Cardiac fibroblast (primary cell): ENCODE data around the gene TTC39B.

Experiments used
- DNase-seq, 2 donors: peaks; one replicate each; pipeline versions ENCODE4 v3.0.0 to v3.0.0-alpha.2; 2010; ENCODE audit warnings: low read depth in 2 of 2
- H3K4me3 ChIP-seq, 2 donors: replicated peaks in 1 of 2; 1 replicate in 1 of 2; 2 replicates in 1 of 2; pipeline ENCODE4 v1.5.1; 2011; ENCODE audit warnings: low read depth in 2 of 2, low read length in 2 of 2, mild to moderate bottlenecking in 2 of 2, moderate library complexity in 1 of 2
- TF ChIP-seq, protein P1 (sequence below): IDR thresholded peaks from one replicate; pipeline ENCODE4 v1.5.1; 2011; ENCODE audit warnings: low read depth, mild to moderate bottlenecking, low read length, inconsistent platforms

Gene TTC39B

DNA sequence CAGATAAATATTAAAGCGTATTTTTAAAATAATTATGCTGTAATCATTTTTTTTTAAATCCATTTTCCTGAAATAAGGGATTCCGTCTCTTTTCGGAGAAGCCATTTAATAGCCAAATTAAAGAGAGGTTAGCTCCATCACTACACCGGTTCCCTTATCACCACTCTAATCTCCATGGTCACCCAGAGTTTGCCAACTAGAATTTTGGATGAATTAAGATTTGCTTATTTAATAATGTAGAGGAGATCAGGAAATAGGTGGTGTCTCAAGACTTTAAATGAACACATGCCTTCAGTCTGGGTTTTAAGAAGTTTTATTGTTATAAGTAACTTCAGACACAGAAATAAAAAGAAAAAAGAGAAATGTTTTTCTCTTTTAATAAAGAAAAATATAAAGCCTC, 151.7 kb downstream of the TTC39B start:
- TF ChIP-seq, protein P1, sequence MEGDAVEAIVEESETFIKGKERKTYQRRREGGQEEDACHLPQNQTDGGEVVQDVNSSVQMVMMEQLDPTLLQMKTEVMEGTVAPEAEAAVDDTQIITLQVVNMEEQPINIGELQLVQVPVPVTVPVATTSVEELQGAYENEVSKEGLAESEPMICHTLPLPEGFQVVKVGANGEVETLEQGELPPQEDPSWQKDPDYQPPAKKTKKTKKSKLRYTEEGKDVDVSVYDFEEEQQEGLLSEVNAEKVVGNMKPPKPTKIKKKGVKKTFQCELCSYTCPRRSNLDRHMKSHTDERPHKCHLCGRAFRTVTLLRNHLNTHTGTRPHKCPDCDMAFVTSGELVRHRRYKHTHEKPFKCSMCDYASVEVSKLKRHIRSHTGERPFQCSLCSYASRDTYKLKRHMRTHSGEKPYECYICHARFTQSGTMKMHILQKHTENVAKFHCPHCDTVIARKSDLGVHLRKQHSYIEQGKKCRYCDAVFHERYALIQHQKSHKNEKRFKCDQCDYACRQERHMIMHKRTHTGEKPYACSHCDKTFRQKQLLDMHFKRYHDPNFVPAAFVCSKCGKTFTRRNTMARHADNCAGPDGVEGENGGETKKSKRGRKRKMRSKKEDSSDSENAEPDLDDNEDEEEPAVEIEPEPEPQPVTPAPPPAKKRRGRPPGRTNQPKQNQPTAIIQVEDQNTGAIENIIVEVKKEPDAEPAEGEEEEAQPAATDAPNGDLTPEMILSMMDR, result no peak
- no peak for DNase-seq

DNA sequence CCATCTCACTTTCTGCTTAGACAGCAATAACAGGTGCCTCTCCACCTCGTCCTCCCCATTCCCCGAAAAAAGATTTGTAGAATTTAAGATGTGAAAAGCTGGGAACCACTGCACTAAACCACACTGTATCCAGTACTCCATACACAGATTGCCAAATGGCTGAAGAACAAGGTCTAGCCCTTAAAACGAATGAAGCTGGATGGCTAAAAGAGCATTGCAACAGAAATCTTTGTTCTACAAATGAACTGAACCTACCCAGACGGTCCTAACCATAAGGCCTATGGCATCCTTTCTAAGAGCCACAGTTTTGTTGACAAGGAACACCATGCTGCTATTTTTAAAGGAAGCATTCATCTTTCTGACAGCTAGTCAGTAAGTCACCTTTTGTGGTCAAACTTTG, 152.3 kb downstream of the TTC39B start:
- DNase-seq, result no peak
- no peak overlapping the region for H3K4me3 ChIP-seq
- TF ChIP-seq, protein P1, result no peak

More for the DNA sequence above, 151.7 kb downstream of the TTC39B start:
- no peak overlapping the region for H3K4me3 ChIP-seq

DNA sequence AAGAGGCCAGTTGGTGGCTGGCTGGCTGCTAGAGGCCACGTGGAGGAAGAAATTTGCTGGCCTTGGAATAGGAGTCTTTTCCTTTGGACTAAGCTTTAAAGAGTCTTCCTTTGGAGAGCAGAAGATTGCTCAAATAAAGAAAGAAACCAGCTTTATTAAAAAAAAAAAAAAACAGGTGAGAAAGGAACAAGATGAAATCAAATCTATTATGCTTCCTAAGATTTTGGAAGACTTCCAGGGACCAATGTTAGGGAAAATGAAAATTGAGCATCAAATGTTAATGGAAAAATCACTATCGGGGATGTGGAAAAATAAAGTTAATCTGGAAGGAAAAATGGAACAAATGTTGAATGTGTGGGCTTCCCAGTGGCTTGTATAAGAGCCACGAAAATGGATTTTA, 153.1 kb downstream of the TTC39B start:
- H3K4me3 ChIP-seq, result no peak overlapping the region
- TF ChIP-seq, protein P1, result no peak
- no peak for DNase-seq

DNA sequence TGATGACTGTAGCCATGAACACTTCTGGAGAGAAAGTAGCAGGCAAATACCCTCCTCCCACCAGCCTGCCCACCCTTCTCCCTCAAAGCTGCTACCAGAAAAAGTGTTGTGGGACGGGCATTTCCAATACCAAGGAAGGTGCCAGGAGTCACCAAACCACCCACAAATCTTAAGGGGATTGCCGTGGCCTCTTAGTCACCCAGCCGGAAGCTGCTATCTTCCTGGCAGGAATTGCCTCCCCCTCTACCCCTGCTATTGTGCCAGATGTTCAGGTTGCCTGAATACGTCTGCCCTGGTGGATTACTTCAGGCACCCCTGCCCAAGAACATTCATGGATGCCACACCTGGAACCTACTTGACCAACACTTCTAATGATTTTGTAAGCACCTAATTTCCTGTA, 156.1 kb downstream of the TTC39B start:
- no peak overlapping the region for H3K4me3 ChIP-seq
- DNase-seq, result peak in 1 of 2 donors; percentile 31
- TF ChIP-seq, protein P1, result no peak

DNA sequence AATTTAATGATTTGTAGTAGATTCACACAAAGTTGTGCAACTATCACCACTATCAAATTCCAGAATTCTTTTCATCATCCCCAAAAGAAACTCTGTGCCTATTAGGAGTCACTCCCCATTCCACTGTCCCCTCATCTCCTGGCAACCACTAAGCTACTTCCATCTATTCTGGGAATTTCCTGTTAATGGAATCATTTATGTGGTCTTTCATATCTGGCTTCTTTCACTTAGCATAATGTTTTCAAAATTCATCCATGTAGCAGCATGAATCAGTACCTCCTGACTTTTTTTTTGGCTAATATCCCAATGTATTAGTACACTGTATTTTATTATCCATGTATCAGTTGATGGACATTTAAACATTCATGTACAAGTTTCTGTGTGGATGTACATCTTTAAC, 157.6 kb downstream of the TTC39B start:
- no peak overlapping the region for H3K4me3 ChIP-seq
- TF ChIP-seq, protein P1, result no peak
- DNase-seq, result peak; percentile 33 to 37

DNA sequence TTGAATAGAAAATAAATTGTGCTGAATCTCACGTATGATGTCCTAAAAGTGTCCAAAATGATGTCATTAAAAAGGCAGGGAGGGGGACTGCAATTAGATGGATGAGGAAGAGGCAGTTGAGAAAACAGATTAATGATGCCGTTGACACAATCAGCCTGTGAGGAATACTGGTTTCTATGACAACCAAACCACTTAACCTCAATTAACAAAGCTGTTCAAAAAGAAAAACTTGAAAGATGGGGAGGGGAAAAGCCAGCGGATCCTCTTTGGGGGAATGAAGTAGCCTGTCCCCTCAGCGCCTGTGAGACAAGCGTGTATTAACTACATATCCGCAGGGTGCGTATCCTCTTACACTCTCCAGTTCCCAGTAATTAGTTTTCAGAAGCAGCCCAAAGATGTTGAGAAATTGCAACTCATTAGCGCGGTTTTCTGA, 160.7 kb downstream of the TTC39B start:
- no peak for DNase-seq

More for the DNA sequence above, 160.7 kb downstream of the TTC39B start:
- TF ChIP-seq, protein P1, result no peak
- H3K4me3 ChIP-seq, result no peak overlapping the region
